Activated CD8-positive, alpha-beta T cell treated with anti-CD3 and anti-CD28 coated beads for 36 hours (primary cell): ENCODE results near the gene KCNMA1. TPM values are rescaled to one million over a fixed set of nuclear protein-coding genes. Genes with fewer than 3 reads are reported as not detected.

Experiments used
- ATAC-seq: fragments of 200-7000 bp; cut with Tn5 transposase; one replicate; pipeline ENCODE4 v1.10.0; 2021; ENCODE audit warnings: mild to moderate bottlenecking, moderate library complexity
- CTCF ChIA-PET: fragments of 350-600 bp; sonication (Branson Sonifier 250); formaldehyde crosslinking; loops from one replicate; lab custom pipeline; 2021; ENCODE audit warnings: antibody characterized with exemption; lab: Charles Lee
- POLR2A ChIA-PET: fragments of 350-600 bp; sonication (Branson Sonifier 250); formaldehyde crosslinking; loops from one replicate; lab custom pipeline; 2021; ENCODE audit warnings: antibody characterized with exemption; lab: Charles Lee
- DNase-seq: peaks from one replicate; pipeline ENCODE4 v3.0.0-alpha.2; 2020
- H3K27ac Mint-ChIP-seq: one replicate; pipeline ENCODE4 v1.8.0; 2021; ENCODE audit warnings: mild to moderate bottlenecking, mixed read lengths
- H3K27me3 Mint-ChIP-seq: one replicate; pipeline ENCODE4 v1.8.0; 2021; ENCODE audit warnings: mixed read lengths
- H3K36me3 Mint-ChIP-seq: one replicate; pipeline ENCODE4 v1.8.0; 2021; ENCODE audit warnings: low read depth, mixed read lengths
- H3K4me1 Mint-ChIP-seq: one replicate; pipeline ENCODE4 v1.8.0; 2021; ENCODE audit warnings: low read depth, mixed read lengths
- H3K4me3 Mint-ChIP-seq: one replicate; pipeline ENCODE4 v1.8.0; 2021; ENCODE audit warnings: mild to moderate bottlenecking, moderate library complexity, mixed read lengths
- H3K9me3 Mint-ChIP-seq: one replicate; pipeline ENCODE4 v1.8.0; 2021; ENCODE audit warnings: mixed read lengths
- intact Hi-C: fragments of 100-400 bp; cut with micrococcal nuclease; formaldehyde crosslinking; loops from one replicate; pipeline ENCODE4 v1.10.0; 2022
- total RNA-seq, 2 experiments: library from RNA; stranded (reverse); gene quantifications; one replicate each; pipeline ENCODE4 v1.2.3, GENCODE V29; 2021
- TF ChIP-seq, protein P1 (sequence below): fragments of 200-600 bp; IDR thresholded peaks from one replicate; pipeline ENCODE4 v1.8.0; 2022; ENCODE audit warnings: antibody characterized with exemption, mild to moderate bottlenecking

Gene KCNMA1
- total RNA-seq, 2 experiments from 2014 or later, result 0.18 TPM; not detected in 1

DNA sequence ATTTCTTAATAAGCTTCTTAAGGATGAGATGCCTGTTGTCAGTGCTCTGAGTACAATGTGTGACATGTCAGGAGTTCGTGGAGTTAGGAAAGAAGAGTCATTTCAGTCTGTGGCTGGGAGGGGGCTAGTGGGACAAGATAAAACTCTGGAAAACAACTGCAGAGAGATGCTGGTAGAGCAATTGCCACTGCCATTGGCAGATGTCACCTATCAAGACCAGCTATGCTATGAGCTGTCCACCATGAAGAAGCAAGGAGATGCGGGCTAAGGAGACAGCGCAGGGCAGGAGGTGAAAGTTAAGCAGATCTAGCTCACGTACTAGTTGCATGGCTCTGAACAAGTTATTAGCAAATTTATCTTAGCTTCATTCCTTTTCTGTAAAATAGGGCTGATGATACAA is 756.7 kb downstream of the KCNMA1 start:
- Mint-ChIP-seq H3K4me1 (no peaks in the 10 kb centered on the region), H3K36me3 (no peaks in the 10 kb centered on the region), H3K9me3 (no peaks in the 10 kb centered on the region), H3K27ac (no peak overlapping the region), H3K4me3 (no peak overlapping the region), H3K27me3 (peaks cover 3% of the 10 kb centered on the region)
- CTCF ChIA-PET, result no interaction called here
- TF ChIP-seq, protein P1, sequence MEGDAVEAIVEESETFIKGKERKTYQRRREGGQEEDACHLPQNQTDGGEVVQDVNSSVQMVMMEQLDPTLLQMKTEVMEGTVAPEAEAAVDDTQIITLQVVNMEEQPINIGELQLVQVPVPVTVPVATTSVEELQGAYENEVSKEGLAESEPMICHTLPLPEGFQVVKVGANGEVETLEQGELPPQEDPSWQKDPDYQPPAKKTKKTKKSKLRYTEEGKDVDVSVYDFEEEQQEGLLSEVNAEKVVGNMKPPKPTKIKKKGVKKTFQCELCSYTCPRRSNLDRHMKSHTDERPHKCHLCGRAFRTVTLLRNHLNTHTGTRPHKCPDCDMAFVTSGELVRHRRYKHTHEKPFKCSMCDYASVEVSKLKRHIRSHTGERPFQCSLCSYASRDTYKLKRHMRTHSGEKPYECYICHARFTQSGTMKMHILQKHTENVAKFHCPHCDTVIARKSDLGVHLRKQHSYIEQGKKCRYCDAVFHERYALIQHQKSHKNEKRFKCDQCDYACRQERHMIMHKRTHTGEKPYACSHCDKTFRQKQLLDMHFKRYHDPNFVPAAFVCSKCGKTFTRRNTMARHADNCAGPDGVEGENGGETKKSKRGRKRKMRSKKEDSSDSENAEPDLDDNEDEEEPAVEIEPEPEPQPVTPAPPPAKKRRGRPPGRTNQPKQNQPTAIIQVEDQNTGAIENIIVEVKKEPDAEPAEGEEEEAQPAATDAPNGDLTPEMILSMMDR, result no peak
- intact Hi-C loops, result no loop called here
- POLR2A ChIA-PET, result no interaction called here
- no peak for DNase-seq
- no peak for ATAC-seq

DNA sequence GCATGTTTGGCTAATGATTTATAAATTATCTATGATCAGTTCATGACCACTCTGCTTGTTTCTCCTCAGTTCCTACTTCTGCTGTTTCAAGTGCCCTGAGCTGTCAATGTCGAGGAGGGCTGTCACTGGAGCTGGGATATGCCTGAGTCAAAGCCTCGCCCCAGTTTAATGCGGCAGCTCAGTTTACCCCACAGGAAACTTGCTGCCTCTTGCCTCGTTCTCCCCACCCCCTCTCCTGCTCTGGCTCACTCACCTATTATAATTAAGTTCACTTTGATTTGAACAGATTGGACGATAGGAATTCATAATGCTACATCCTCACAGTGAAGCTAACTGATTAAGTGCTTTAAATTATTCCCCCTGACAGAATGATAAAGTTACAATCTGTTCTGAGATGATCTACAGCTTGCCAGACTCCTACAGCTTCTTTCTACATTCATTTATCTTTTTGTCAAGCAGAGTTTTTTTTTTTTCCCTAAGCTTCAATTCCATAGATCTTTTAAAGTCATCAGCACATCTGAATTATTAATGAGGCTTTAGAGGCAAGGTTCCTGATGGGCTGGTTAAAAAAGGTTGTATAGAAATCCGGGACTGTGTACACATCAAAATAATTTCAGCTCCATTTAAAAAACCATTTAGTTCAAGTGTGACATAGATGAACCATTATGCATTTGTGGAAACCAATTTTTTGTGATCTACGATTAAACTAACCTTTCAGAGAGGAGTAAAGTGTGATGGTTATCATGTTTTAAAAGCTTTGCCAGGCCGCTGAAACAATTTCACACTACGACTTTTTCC is 758.3 kb downstream of the KCNMA1 start:
- TF ChIP-seq, protein P1, result no peak
- ChIA-PET CTCF (no interaction called here), POLR2A (no interaction called here)
- H3K27me3 Mint-ChIP-seq, result peaks cover 4% of the 10 kb centered on the region
- no peaks in the 10 kb centered on the region for H3K36me3 Mint-ChIP-seq
- no peak for DNase-seq
- intact Hi-C loops, result no loop called here
- no peak for ATAC-seq
- H3K4me3 Mint-ChIP-seq, result no peak overlapping the region
- no peak overlapping the region for H3K27ac Mint-ChIP-seq
- no peaks in the 10 kb centered on the region for H3K9me3 Mint-ChIP-seq
- H3K4me1 Mint-ChIP-seq, result no peaks in the 10 kb centered on the region

DNA sequence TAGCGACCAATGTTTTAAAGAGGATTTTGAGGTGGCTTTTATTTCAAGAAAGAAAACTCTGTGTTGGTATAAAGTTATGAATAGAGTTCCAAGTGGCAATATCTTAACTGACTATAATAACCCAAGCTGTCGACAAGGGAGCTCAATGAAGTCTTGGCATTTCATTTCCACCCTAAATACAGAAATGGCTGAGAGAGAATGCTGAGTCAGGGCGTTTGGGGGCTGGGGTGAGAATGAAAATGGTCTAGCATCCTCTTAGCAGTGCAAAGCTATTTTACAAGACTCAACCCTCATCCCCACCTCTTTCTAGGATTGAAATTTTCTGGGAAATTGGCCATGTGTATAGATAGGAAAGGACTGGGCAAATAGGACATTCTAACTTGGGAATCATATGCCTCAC is 759.1 kb downstream of the KCNMA1 start:
- H3K27ac Mint-ChIP-seq, result no peak overlapping the region
- no peak for ATAC-seq

DNA sequence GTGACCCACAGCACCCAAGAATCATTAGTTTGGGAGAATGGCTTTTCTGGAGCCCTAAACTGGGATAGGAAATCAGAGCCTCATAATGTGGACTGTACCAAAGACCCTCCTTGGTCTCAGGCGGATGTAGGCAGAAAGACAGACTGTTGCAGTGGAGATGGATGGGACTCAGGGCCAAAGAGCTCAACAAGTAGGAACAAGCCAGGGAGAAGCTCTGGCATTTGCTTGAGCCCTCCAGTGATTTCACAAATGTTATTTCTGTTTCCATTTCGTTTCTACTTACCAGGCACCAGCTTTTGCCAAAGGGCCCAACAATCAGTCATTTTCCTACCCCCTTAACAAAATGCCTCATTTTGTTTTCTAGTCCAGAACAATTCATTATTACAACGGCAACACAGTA is 762.7 kb downstream of the KCNMA1 start:
- CTCF ChIA-PET, result no interaction called here
- DNase-seq (no peak), ATAC-seq (no peak)
- no peak overlapping the region for H3K27ac Mint-ChIP-seq
- intact Hi-C loops, result no loop called here
- no peaks in the 10 kb centered on the region for H3K4me1 Mint-ChIP-seq
- H3K9me3 Mint-ChIP-seq, result no peaks in the 10 kb centered on the region
- no peak overlapping the region for H3K4me3 Mint-ChIP-seq
- TF ChIP-seq, protein P1, result no peak
- no peaks in the 10 kb centered on the region for H3K36me3 Mint-ChIP-seq
- H3K27me3 Mint-ChIP-seq, result peaks cover 6% of the 10 kb centered on the region
- POLR2A ChIA-PET, result no interaction called here

More for the DNA sequence above, 759.1 kb downstream of the KCNMA1 start:
- no peak for DNase-seq
- Mint-ChIP-seq H3K4me3 (no peak overlapping the region), H3K4me1 (no peaks in the 10 kb centered on the region), H3K36me3 (no peaks in the 10 kb centered on the region), H3K9me3 (no peaks in the 10 kb centered on the region), H3K27me3 (peaks cover 4% of the 10 kb centered on the region)
- ChIA-PET POLR2A (no interaction called here), CTCF (no interaction called here)
- TF ChIP-seq, protein P1, result no peak
- intact Hi-C loops, result no loop called here

DNA sequence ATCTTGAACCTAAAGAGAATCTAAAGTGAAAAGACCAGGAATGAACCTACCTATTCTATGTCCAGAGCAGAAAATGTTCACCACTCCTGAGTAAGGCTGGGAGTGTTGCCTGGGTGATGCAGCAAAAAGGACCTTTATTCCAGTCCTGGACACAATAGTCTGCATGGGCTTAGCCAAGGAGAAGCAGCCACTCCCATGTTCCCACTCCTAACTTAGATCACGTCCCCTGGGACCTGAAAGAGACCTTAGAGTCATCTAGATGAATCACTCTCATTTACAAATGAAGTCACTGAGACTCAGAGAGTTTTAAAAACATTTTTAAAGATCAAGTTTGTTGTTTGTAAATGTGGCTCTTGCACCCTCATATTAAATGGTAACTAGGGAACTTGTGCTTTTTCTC is 763.4 kb downstream of the KCNMA1 start:
- Mint-ChIP-seq H3K27ac (no peak overlapping the region), H3K9me3 (no peaks in the 10 kb centered on the region), H3K4me3 (no peak overlapping the region), H3K27me3 (peaks cover 6% of the 10 kb centered on the region), H3K4me1 (no peaks in the 10 kb centered on the region), H3K36me3 (no peaks in the 10 kb centered on the region)
- ATAC-seq (no peak), DNase-seq (no peak)
- ChIA-PET POLR2A (no interaction called here), CTCF (no interaction called here)
- intact Hi-C loops, result no loop called here
- TF ChIP-seq, protein P1, result no peak
